Stimulated activated CD8-positive, alpha-beta memory T cell treated with anti-CD3 and anti-CD28 coated beads, Interleukin-4, amount 100 ng/mL, for 4 hours (primary cell): Measurements from ENCODE around the gene NUDT3.

Experiments
- DNase-seq, 2 donors: peaks; one replicate each; pipeline ENCODE4 v3.0.0-alpha.2; 2020; ENCODE audit warnings: low read depth in 2 of 2, low spot score in 1 of 2

The NUDT3 gene

DNA sequence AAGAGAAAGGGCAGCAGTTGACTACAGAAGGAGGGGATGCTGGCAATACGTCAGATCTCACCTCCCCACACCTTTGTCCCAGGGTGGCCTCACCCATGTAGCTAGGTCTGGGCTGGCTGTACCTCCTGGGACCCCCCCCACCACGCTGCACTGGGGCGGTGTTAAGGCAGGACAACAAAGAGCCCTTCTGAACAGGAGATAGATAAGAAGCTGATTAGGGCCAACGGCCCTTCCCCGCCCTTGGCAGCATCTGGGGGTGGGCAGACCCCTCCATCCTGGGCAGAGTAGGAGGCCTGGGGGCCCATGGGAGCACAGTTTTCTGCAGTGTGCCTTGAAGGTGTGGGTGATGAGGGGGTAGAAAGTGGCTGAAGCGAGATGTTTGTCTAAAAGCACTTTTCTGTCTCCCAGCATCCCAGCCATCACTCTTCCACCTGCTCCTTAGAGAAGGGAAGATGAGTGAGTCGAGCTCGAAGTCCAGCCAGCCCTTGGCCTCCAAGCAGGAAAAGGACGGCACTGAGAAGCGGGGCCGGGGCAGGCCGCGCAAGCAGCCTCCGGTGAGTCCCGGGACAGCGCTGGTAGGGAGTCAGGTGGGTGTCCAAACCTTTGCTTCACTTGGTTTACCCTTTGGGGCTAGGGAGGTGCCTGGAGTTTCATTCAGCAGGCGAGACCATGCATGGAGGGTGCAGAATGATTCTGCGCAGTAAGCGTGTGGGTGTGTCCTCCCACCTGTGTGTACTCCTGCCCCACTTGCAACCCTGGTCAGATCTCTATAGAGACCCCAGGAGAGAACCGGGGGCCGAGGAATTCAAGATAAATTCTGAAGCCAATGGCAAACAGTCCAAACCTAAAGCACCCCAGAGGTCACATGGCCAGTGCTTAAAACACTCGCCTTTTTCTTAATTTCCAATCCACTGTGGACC lies 151.9 kb downstream of the NUDT3 start:
- no peak for DNase-seq

GRCh38 chr6:34239893-34240292 lies 152.6 kb downstream of the NUDT3 start:
- DNase-seq: no peak

- DNase-seq: no peak
Observed at GRCh38 chr6:34239500-34239825, 153.0 kb downstream of the NUDT3 start.

- DNase-seq: no peak
Observed at GRCh38 chr6:34238585-34239499, 153.6 kb downstream of the NUDT3 start.

DNA sequence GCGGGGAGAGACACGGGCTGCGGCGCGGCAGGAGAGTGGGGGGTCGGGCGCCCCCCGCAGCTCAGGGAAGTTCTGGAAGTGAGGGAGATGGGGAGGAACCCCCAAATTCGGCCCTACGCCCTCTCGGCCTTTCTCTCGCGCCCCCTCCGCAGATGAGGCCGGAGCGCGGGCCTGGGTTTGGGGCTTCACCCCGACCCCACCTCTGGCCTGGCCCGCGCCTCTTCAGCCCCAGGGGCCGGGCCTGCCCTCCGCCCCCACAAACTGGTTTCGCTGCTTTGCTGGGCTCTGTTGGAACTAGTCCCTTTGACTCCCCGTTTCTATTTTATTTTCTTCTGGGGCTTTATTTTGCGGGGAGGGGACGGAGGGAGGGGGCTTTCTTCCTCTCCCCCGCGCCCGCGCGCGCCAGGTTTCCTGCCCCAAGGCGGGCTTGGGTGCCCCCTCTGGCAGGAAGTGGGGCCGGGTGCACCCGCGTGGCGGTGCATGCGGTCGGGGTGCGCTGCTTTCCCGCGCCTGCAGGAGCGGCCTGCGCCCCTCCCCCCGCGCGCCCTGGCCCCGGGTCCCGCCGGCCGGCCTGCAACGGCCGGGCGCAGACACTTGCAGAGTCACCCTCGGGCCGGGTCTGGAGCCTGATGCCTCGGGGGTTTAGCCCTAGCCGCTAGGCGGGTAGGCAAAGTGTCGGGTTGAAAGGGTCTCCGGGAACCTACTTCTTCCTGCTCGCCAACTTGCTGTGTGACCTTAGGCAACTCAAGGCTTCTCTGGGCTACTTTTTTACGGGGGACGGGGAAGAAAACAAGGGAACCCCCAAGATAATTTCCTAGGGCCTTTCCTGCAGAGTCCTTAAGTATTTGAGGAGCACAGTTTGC lies 154.5 kb downstream of the NUDT3 start:
- DNase-seq: peak in 1 of 2 donors; percentile 49

GRCh38 chr6:34237316-34237721 lies 155.2 kb downstream of the NUDT3 start:
- DNase-seq: no peak

DNA sequence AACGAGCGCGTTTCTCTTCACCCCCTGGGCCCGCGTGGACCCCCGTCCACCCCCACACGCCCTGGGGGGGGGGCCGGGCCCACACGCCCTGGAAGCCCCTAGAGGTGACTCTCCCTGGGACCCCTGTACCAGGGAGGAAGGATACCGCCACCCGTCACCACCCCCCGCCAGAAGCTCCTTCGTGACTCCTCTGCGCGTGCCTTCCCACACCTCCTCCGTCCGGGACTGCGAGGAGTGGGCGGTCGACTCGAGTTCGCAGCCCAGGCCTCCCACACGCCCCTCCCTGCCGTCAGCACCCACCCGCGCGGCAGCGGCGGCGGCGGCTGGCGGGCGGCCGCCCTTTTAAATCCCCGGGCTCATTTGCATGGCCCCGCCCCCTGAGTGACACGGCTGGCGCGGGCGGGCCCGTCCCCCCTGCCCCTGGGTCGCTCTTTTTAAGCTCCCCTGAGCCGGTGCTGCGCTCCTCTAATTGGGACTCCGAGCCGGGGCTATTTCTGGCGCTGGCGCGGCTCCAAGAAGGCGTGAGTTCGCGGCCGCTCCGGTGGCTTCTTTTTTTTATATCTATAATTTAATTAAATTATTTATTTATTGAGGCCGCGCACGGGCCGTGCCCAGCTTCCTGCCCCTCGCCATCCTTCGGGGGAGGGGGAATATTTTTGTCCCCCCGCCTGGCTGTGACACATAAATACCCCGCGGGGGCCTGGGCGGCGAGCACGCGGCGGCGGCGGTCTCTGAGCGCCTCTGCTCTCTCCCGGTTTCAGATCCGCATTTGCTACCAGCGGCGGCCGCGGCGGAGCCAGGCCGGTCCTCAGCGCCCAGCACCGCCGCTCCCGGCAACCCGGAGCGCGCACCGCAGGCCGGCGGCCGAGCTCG lies 155.8 kb downstream of the NUDT3 start, which contains the start of gene HMGA1:
Gene HMGA1, plus strand, starts transcription at position 431 of the 873 bp plus-strand sequence. CDS start 3,908 bp downstream, outside the sequence.
- DNase-seq: peak; percentile 79 to 87

GRCh38 chr6:34236131-34236442 lies 156.4 kb downstream of the NUDT3 start:
- no peak for DNase-seq

GRCh38 chr6:34235307-34236130 lies 156.9 kb downstream of the NUDT3 start:
- DNase-seq: peak in 1 of 2 donors; percentile 63

DNA sequence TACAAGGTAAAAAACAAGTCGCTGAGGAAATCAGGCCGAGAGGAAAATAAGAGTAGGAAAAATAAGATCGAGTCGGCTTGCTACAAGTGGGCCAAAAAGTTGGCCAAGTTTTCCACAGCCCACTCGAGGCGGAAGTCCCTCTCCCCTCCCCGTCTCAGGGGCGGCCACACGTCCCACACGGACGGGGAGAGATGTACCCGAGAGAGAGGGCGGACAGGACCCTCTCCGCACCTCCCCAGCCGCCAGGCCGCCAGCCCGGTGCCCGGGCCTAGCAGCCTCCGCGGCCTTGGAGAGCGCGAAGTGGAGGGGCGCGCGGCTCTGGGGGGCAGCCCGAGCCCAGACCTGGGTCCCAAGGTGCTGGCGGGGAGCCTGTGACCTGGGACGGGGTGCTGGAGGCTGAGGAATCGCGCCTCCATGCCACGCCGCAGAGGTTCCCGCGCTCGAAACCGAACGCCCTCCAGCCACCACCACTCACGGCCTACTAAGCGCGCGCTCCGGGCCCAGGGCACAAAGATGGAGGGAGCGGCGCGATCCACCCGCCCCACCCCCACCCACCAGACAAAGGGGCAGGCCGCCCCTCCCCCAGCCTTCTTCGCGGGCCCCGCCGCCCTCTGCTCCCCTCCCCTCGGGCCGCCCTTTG lies 157.7 kb downstream of the NUDT3 start:
- DNase-seq: no peak

DNA sequence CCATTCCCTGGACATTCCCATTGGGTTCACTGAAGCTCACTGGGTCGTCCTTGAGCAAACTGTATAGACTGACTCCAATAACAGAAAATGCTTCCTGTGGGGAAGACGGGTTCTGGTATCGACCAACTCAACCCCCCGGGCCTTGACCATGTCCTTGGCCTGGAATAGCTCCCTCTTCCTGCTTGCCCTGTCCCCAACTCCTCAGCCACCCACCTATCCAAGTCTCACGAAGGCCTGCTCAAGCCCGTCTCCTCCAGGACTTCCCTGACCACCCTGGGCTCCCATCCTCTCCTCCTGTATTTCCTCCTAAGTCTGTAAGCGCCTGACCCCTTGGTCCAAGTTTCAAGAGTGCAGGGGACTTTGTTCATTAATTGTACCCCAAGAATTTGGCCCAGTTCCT lies 158.6 kb downstream of the NUDT3 start:
- DNase-seq: no peak

DNA sequence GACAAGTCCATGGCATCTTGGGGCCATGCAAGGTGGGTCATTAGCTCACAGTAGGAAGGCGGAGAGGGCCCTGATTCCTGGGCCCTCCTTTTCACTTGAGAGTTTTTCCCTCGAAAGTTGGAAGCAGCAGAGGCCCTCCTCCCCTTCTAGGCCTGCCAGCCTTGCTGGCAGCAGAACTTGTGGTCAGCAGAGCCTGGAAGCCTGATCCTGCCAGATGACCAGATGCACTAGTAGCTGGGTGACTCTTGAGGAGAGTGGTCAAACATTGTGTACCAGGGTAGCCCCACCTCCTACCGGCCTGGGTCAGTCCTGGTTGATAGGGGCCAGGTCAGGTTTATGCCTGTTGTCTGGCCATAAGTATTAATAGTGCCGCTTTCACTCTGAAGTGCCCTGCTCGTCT lies 159.6 kb downstream of the NUDT3 start:
- no peak for DNase-seq

GRCh38 chr6:34231566-34232336 lies 160.7 kb downstream of the NUDT3 start:
- no peak for DNase-seq

DNA sequence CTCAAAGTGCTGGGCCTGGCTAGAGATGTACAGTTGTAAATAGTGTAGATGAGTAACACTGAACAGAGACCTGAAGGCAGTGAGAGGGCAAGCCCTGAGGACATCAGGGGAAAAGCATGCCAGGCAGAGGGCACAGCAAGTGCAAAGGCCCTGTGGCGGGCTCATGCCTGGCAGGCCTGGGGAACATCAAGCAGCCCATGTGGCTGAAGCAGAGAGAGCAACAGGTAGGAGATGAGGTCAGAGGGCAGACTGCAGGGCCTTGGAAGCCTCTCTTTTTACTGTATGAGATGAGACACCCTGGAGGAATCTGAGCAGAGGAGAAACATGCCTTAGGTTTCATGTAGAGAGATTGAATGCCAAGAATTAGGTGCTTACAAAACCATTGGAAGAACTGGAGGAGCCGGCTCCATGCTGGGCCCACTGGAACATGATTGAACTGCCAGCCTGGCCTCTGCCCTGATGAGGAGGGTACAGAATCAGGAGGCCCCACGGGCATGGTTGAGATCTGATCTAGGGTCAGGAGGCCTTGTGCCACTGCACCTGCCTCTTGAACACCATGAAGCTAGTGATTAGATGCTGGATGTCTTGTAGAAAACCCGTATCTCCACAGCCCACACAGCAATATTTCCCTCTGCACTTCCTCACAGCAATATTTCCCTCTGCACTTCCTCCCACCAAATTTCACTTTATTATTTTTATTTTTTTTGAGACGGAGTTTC lies 161.7 kb downstream of the NUDT3 start:
- DNase-seq: no peak

DNA sequence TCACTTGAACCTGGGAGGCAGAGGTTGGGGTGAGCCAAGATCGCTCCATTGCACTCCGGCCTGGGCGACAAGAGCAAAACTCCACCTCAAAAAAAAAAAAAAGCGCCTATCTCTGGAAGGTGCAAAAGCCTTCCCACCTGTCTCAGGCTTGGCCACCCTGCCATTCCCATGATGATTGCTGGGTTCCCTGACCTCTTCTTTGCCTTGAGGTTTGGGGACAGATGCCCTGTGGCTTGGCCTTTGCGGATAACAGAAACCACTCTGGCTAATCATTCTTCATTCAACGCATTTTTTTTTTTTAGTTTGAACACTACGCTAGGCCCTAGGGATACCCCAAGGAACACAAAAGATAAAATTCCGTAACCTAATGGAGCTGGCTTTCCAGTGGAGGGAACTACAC lies 162.6 kb downstream of the NUDT3 start:
- DNase-seq: no peak
